Esophagus squamous epithelium (tissue), 5 donors: ENCODE measurements around the gene ZNF287. TPM values are rescaled to one million over a fixed set of nuclear protein-coding genes. Genes with fewer than 3 reads are reported as not detected.

Source experiments
- DNase-seq: peaks from one replicate; lab custom pipeline; 2025; lab: John Stamatoyannopoulos, UW
- H3K27ac ChIP-seq, 4 donors: fragments of 200-600 bp; sonication (generic); one replicate each; pipeline ENCODE4 v1.5.1; 2016 to 2019; ENCODE audit warnings: mild to moderate bottlenecking in 1 of 4
- H3K27me3 ChIP-seq, 4 donors: fragments of 200-600 bp; sonication (generic); 1 replicate in 3 of 4; 2 replicates in 1 of 4; pipeline versions ENCODE4 v1.5.1 to v1.6.0; 2017 to 2021; ENCODE audit warnings: antibody characterized with exemption in 1 of 4
- H3K36me3 ChIP-seq, 3 donors: fragments of 200-600 bp; sonication (generic); one replicate each; pipeline ENCODE4 v1.5.1; 2016 to 2019
- H3K4me1 ChIP-seq, 3 donors: fragments of 200-600 bp; sonication (generic); one replicate each; pipeline ENCODE4 v1.5.1; 2017 to 2019
- H3K4me3 ChIP-seq, 4 donors: fragments of 200-600 bp; sonication (generic); 1 replicate in 3 of 4; 2 replicates in 1 of 4; pipeline ENCODE4 v1.5.1; 2016 to 2019; ENCODE audit warnings: mild to moderate bottlenecking in 2 of 4, moderate library complexity in 1 of 4
- H3K9me3 ChIP-seq, 3 donors: fragments of 200-600 bp; sonication (generic); one replicate each; pipeline ENCODE4 v1.5.1; 2016 to 2019
- POLR2A ChIP-seq, 4 donors: fragments of 450-650 bp; IDR thresholded peaks; one replicate each; pipeline ENCODE4 v1.6.1; 2017; ENCODE audit warnings: antibody characterized with exemption in 4 of 4, mild to moderate bottlenecking in 4 of 4, moderate library complexity in 3 of 4
- WGBS, 2 donors: methylation state at CpG; one replicate each; pipeline ENCODE4 v1.1.5; 2018; 5-methylcytosine and 5-hydroxymethylcytosine counted together
- intact Hi-C: fragments of 100-400 bp; cut with DNase I; formaldehyde crosslinking; loops from one replicate; pipeline ENCODE4 v1.15.0; 2022
- total RNA-seq, 4 donors: library from RNA; depleted of rRNA; stranded (reverse); fragments of >200 nt; gene quantifications; one replicate each; pipeline ENCODE4 v1.1.0, GENCODE V29; 2016
- TF ChIP-seq, protein P1 (sequence below), 6 experiments: fragments of 450-650 bp in 4 of 6; fragments of 200-600 bp in 2 of 6; sonication (generic) in 2 of 6; IDR thresholded peaks; one replicate each; pipeline ENCODE4 v1.5.1; 2016 to 2019; ENCODE audit warnings: antibody characterized with exemption in 6 of 6, mild to moderate bottlenecking in 4 of 6, moderate library complexity in 4 of 6
- donor health status: DM: yes; HTN: yes; CAD: no.

The ZNF287 gene
- total RNA-seq, 4 donors from 2014 or later: 2.1 to 3.8 (median 2.2) TPM

DNA sequence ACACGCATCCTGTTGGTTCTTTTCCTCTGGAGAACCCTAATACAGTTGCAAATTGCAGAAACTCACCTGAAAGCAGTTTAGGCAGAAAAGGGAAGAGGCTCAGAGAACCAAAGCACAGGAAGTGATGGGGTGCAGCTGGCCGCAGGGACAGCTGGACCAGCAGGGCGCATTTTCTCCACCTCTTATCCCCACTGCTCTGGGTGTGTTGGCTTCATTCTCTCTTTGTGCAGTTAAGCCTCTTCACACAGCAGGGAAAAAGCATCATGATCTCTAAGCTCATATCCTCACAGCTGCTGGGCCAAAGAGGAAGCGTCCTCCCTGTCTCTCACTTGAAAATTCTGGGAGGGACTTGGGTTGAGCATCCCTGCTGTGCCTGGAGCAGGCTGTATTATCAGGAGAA is 57.0 kb downstream of the ZNF287 start:
- Histone ChIP-seq H3K27ac (no peak overlapping the region), H3K9me3 (no peaks in the 10 kb centered on the region), H3K4me1 (peaks cover 0 to 8% (median 0%) of the 10 kb centered on the region in 3 donors), H3K27me3 (peaks cover 0 to 25% (median 0%) of the 10 kb centered on the region in 4 donors), H3K36me3 (no peaks in the 10 kb centered on the region), H3K4me3 (no peak overlapping the region)
- WGBS, 2 donors: 46 to 65% methylated on average over 2 to 4 of the region's 4 CpGs
- TF ChIP-seq, protein P1, sequence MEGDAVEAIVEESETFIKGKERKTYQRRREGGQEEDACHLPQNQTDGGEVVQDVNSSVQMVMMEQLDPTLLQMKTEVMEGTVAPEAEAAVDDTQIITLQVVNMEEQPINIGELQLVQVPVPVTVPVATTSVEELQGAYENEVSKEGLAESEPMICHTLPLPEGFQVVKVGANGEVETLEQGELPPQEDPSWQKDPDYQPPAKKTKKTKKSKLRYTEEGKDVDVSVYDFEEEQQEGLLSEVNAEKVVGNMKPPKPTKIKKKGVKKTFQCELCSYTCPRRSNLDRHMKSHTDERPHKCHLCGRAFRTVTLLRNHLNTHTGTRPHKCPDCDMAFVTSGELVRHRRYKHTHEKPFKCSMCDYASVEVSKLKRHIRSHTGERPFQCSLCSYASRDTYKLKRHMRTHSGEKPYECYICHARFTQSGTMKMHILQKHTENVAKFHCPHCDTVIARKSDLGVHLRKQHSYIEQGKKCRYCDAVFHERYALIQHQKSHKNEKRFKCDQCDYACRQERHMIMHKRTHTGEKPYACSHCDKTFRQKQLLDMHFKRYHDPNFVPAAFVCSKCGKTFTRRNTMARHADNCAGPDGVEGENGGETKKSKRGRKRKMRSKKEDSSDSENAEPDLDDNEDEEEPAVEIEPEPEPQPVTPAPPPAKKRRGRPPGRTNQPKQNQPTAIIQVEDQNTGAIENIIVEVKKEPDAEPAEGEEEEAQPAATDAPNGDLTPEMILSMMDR (IDR thresholded peaks at IDR 0.05): no peak
- no peak for TF ChIP-seq POLR2A (IDR thresholded peaks at IDR 0.05)
- intact Hi-C loops: no loop called here
- no peak for DNase-seq

DNA sequence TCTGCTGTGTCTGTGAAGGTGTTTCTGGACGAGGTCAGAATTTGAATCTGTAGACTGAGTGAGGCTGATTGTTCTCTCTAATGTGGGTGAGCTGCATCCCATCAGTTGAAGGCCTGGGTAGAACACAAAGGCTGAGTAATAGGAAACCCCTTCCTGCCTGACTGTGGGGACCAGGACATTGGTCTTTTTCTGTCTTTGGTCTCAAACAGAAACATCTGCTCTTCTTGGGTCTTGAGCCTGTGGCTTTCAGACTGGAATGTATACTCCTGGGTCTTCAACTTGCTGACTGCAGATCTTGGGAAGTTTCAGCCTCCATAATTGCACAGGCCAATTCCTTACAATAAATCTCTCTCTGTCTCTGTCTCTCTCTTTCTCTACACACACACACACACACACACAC is 57.4 kb downstream of the ZNF287 start:
- H3K27ac ChIP-seq: no peak overlapping the region
- peaks cover 0 to 3% (median 0%) of the 10 kb centered on the region in 3 donors for H3K4me1 ChIP-seq
- no peak overlapping the region for H3K4me3 ChIP-seq
- no peaks in the 10 kb centered on the region for H3K36me3 ChIP-seq
- TF ChIP-seq POLR2A (IDR thresholded peaks at IDR 0.05): no peak
- TF ChIP-seq, protein P1 (IDR thresholded peaks at IDR 0.05): no peak
- WGBS, 2 donors: 40% methylated on average over 1 of the region's 1 CpG
- peaks cover 0 to 23% (median 0%) of the 10 kb centered on the region in 4 donors for H3K27me3 ChIP-seq
- DNase-seq: no peak
- H3K9me3 ChIP-seq: no peaks in the 10 kb centered on the region
- intact Hi-C loops: no loop called here

- intact Hi-C loops: no loop called here
- no peaks in the 10 kb centered on the region for H3K36me3 ChIP-seq
- no peak overlapping the region for H3K27ac ChIP-seq
- TF ChIP-seq POLR2A (IDR thresholded peaks at IDR 0.05): no peak
- TF ChIP-seq, protein P1 (IDR thresholded peaks at IDR 0.05): no peak
- WGBS, 2 donors: 59 to 63% methylated on average over 8 of the region's 8 CpGs
- no peaks in the 10 kb centered on the region for H3K4me1 ChIP-seq
- no peak overlapping the region for H3K4me3 ChIP-seq
- no peaks in the 10 kb centered on the region for H3K27me3 ChIP-seq
- no peaks in the 10 kb centered on the region for H3K9me3 ChIP-seq
- no peak for DNase-seq
Observed at GRCh38 chr17:16507918-16508533, 61.0 kb downstream of the ZNF287 start.

DNA sequence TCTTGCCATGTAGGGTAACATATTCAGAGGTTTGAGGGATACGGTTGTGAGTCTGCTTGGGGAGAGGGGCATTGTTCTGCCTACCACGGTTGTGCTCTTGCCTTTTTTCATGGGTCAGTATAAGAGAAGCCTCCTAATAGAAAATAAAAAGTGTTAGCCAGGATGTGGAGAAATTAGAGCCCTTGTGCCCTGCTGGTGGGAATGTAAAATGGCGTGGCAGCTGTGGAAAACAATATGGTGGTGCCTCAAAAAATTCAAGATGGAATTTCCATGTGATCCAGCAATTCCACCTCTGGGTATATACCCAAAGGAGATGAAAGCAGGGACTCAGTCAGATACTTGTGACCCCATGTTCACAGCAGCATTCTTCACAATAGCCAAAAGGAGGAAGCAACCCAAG is 62.8 kb downstream of the ZNF287 start:
- Histone ChIP-seq H3K27ac (no peak overlapping the region), H3K27me3 (no peaks in the 10 kb centered on the region), H3K4me3 (no peak overlapping the region), H3K36me3 (no peaks in the 10 kb centered on the region), H3K4me1 (no peaks in the 10 kb centered on the region), H3K9me3 (no peaks in the 10 kb centered on the region)
- intact Hi-C loops: no loop called here
- TF ChIP-seq POLR2A (IDR thresholded peaks at IDR 0.05): no peak
- TF ChIP-seq, protein P1 (IDR thresholded peaks at IDR 0.05): no peak
- WGBS, 2 donors: 84 to 86% methylated on average over 3 of the region's 3 CpGs
- no peak for DNase-seq

DNA sequence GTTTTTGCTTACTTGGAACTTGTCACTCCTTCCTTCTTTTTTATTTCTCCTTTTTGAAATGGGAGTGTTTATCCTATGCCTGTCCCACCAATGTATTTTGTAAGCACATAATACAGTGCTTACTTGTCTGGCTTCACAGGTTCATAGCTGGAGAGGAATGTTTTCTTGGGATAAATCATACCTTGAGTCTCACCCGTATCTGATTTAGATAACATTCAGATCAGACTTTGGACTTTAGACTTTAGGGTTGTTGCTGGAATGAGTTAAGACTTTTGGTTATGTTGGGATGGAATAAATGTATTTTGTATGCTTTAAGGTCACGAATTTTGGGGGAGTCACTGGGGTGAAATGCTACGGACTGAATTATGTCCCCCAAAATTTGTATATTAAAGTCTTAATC is 64.0 kb downstream of the ZNF287 start:
- H3K36me3 ChIP-seq: no peaks in the 10 kb centered on the region
- H3K27me3 ChIP-seq: no peaks in the 10 kb centered on the region
- intact Hi-C loops: no loop called here
- H3K4me3 ChIP-seq: no peak overlapping the region
- H3K4me1 ChIP-seq: no peaks in the 10 kb centered on the region
- 77 to 87% methylated on average over 3 of the region's 3 CpGs for WGBS, 2 donors
- no peaks in the 10 kb centered on the region for H3K9me3 ChIP-seq
- DNase-seq: no peak
- no peak for TF ChIP-seq POLR2A (IDR thresholded peaks at IDR 0.05)
- TF ChIP-seq, protein P1 (IDR thresholded peaks at IDR 0.05): no peak
- no peak overlapping the region for H3K27ac ChIP-seq

Other genes with a start within 250 kb of the ZNF287 start
- 1 to 10 TPM in 3 of 4 donors, under 1 TPM in 1; 0.56 to 5.1 (median 1.5) TPM for gene CENPV, start 215.7 kb downstream of the ZNF287 start, total RNA-seq
- 100 to 1,000 TPM; 360 to 590 (median 461) TPM for gene UBB, start 188.1 kb downstream of the ZNF287 start, total RNA-seq
- gene TRPV2, start 153.6 kb downstream of the ZNF287 start, total RNA-seq: 1 to 10 TPM; 1.7 to 8.4 (median 2.5) TPM
- under 1 TPM in 2 of 4 donors, not detected in 2; 0.11 to 0.38 TPM for gene LRRC75A, start 77.0 kb downstream of the ZNF287 start, total RNA-seq
- 1 to 10 TPM; 1.2 to 6.1 (median 2.4) TPM for gene ZNF624, start 84.6 kb upstream of the ZNF287 start, total RNA-seq
- gene CCDC144A, start 121.0 kb upstream of the ZNF287 start, total RNA-seq: 1 to 10 TPM in 1 of 4 donors, under 1 TPM in 3; 0.11 to 8.6 (median 0.40) TPM